Astrocyte of the cerebellum (primary cell): ENCODE data around the gene C9.

ENCODE experiments used
- DNase-seq: peaks from one replicate; pipeline ENCODE4 v3.0.0-alpha.2; 2011; ENCODE audit warnings: low read depth
- H3K4me3 ChIP-seq: 2 replicates; pipeline ENCODE4 v1.5.1; 2011; ENCODE audit warnings: mild to moderate bottlenecking, low read depth, low read length, moderate library complexity
- in situ Hi-C: cut with HindIII; loops from 2 replicates; pipeline ENCODE4 v1.10.0; 2017; ENCODE audit warnings: low sequenced_read_pairs
- TF ChIP-seq, protein P1 (sequence below): IDR thresholded peaks from 2 replicates; pipeline ENCODE4 v1.5.1; 2012; ENCODE audit warnings: low read length, low read depth, moderate library complexity, mild to moderate bottlenecking; ENCODE audit errors: missing control alignments

Gene C9

DNA sequence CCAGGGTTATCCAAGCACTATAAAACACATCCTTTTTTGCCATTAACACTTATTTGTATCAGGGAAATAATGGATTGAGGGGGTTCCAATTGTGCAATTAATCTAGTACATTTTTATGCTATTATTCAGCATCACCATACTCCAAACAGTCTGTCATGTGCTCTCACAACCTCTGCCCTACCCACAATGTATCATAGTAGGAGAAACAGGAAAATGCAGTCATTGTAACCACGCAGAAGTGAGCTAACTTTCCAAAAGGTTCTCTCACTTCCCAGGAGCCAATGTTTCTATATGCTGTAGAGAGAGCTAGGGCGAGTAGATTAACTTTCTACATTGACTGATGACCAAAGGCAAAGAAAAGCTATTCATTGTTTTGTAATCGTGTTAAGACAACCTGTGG is 30.7 kb upstream of the C9 start:
- TF ChIP-seq, protein P1, sequence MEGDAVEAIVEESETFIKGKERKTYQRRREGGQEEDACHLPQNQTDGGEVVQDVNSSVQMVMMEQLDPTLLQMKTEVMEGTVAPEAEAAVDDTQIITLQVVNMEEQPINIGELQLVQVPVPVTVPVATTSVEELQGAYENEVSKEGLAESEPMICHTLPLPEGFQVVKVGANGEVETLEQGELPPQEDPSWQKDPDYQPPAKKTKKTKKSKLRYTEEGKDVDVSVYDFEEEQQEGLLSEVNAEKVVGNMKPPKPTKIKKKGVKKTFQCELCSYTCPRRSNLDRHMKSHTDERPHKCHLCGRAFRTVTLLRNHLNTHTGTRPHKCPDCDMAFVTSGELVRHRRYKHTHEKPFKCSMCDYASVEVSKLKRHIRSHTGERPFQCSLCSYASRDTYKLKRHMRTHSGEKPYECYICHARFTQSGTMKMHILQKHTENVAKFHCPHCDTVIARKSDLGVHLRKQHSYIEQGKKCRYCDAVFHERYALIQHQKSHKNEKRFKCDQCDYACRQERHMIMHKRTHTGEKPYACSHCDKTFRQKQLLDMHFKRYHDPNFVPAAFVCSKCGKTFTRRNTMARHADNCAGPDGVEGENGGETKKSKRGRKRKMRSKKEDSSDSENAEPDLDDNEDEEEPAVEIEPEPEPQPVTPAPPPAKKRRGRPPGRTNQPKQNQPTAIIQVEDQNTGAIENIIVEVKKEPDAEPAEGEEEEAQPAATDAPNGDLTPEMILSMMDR, result no peak
- in situ Hi-C loops, result no loop called here
- DNase-seq, result peak; percentile 27
- H3K4me3 ChIP-seq, result no peak overlapping the region

GRCh38 chr5:39390945-39391344 is 26.6 kb upstream of the C9 start:
- in situ Hi-C loops, result no loop called here
- TF ChIP-seq, protein P1, result no peak
- H3K4me3 ChIP-seq, result no peak overlapping the region
- no peak for DNase-seq

- in situ Hi-C loops, result no loop called here
- no peak for DNase-seq
- no peak overlapping the region for H3K4me3 ChIP-seq
- TF ChIP-seq, protein P1, result no peak
These were observed 23.0 kb upstream of the C9 start for GRCh38 chr5:39387293-39387692.

GRCh38 chr5:39384271-39384670 is 20.0 kb upstream of the C9 start:
- DNase-seq, result no peak
- TF ChIP-seq, protein P1, result no peak
- in situ Hi-C loops, result no loop called here

GRCh38 chr5:39381376-39381775 is 17.1 kb upstream of the C9 start:
- in situ Hi-C loops, result no loop called here
- no peak for DNase-seq
- H3K4me3 ChIP-seq, result no peak overlapping the region
- TF ChIP-seq, protein P1, result no peak

More at GRCh38 chr5:39384271-39384670, 20.0 kb upstream of the C9 start:
- no peak overlapping the region for H3K4me3 ChIP-seq

- H3K4me3 ChIP-seq, result no peak overlapping the region
- TF ChIP-seq, protein P1, result no peak
- in situ Hi-C loops, result no loop called here
- DNase-seq, result no peak
These were observed 15.4 kb upstream of the C9 start for GRCh38 chr5:39379693-39380092.

DNA sequence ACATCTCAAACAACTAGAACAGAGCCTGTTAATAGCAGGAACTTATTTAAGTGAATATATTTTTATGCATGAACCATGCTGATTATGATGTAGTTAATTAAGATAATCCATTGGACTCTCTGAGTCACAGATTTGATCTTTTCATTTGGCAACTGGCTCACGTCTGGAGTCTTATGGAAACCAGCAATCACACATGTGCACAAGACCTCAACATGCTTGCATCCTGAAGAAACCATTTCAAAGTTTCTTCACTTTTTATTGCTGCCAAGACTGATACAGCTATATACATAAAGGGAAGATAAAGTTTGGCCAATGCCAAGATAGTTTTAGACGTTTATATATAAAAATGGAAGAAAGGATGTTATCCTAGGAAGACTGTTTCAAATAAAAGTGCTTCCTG is 13.3 kb upstream of the C9 start:
- H3K4me3 ChIP-seq, result no peak overlapping the region
- no peak for DNase-seq
- in situ Hi-C loops, result no loop called here
- TF ChIP-seq, protein P1, result no peak
